Liver (tissue), 9 donors: ENCODE data around the gene RNF38. TPM values are rescaled to one million over a fixed set of nuclear protein-coding genes. Genes with fewer than 3 reads are reported as not detected.

Experiments used
- DNase-seq: peaks from one replicate; pipeline ENCODE4 v3.0.0-alpha.2; 2017; ENCODE audit warnings: low spot score
- H3K27ac ChIP-seq, 2 donors: one replicate each; pipeline ENCODE4 v1.7.0; 2013; ENCODE audit warnings: inconsistent platforms in 2 of 2, low read length in 2 of 2, control low read depth in 1 of 2, low read depth in 1 of 2, mild to moderate bottlenecking in 1 of 2
- H3K27me3 ChIP-seq, 4 donors: one replicate each; pipeline versions ENCODE4 v1.6.1 to v1.7.0; 2013; ENCODE audit warnings: low read length in 3 of 4, inconsistent platforms in 1 of 4, mild to moderate bottlenecking in 1 of 4, moderate library complexity in 1 of 4; ENCODE audit not compliant: control insufficient read depth in 4 of 4, insufficient read depth in 4 of 4
- H3K36me3 ChIP-seq, 4 donors: one replicate each; pipeline versions ENCODE4 v1.6.1 to v1.7.0; 2013; ENCODE audit warnings: low read length in 3 of 4, mild to moderate bottlenecking in 3 of 4, low read depth in 1 of 4, moderate library complexity in 1 of 4; ENCODE audit not compliant: control insufficient read depth in 4 of 4, insufficient read depth in 3 of 4
- H3K4me1 ChIP-seq, 4 donors: one replicate each; pipeline versions ENCODE4 v1.6.1 to v1.7.0; 2013; ENCODE audit warnings: low read length in 3 of 4, mild to moderate bottlenecking in 3 of 4, moderate library complexity in 1 of 4; ENCODE audit not compliant: control insufficient read depth in 4 of 4, insufficient read depth in 4 of 4
- H3K4me3 ChIP-seq, 3 donors: one replicate each; pipeline versions ENCODE4 v1.6.1 to v1.7.0; 2013; ENCODE audit warnings: low read length in 3 of 3, control low read depth in 1 of 3, low read depth in 1 of 3, mild to moderate bottlenecking in 1 of 3
- H3K9ac ChIP-seq, 2 donors: one replicate each; pipeline ENCODE4 v1.7.0; 2013; ENCODE audit warnings: low read length in 2 of 2, mild to moderate bottlenecking in 2 of 2, moderate library complexity in 2 of 2, control low read depth in 1 of 2, low read depth in 1 of 2
- H3K9me3 ChIP-seq, 4 donors: one replicate each; pipeline versions ENCODE4 v1.6.1 to v1.7.0; 2013; ENCODE audit warnings: low read length in 3 of 4; ENCODE audit not compliant: control insufficient read depth in 4 of 4
- ATF3 ChIP-seq: IDR thresholded peaks from 2 replicates; pipeline ENCODE4 v1.6.1; 2016; ENCODE audit warnings: antibody characterized with exemption
- CTCF ChIP-seq: fragments of 150-350 bp; IDR thresholded peaks from 2 replicates; pipeline ENCODE4 v1.5.1; 2017; ENCODE audit warnings: improper control_type of control experiment, low read depth, low read length; ENCODE audit not compliant: missing input control
- EGR1 ChIP-seq, 2 donors: IDR thresholded peaks; 2 replicates each; pipeline ENCODE4 v1.6.1; 2016 to 2018; ENCODE audit warnings: antibody characterized with exemption in 2 of 2, low read depth in 2 of 2
- FOXA1 ChIP-seq: IDR thresholded peaks from 2 replicates; pipeline ENCODE4 v1.6.1; 2016; ENCODE audit warnings: antibody characterized with exemption
- FOXA2 ChIP-seq: IDR thresholded peaks from 2 replicates; pipeline ENCODE4 v1.6.1; 2016; ENCODE audit warnings: antibody characterized with exemption
- GABPA ChIP-seq, 2 donors: IDR thresholded peaks in 1 of 2; conservative IDR thresholded peaks in 1 of 2; 2 replicates each; pipeline ENCODE4 v1.6.1; 2016; ENCODE audit warnings: antibody characterized with exemption in 2 of 2, mild to moderate bottlenecking in 1 of 2, moderate library complexity in 1 of 2
- HNF4A ChIP-seq, 2 donors: conservative IDR thresholded peaks; 2 replicates each; pipeline ENCODE4 v1.6.1; 2016; ENCODE audit warnings: antibody characterized with exemption in 2 of 2, mild to moderate bottlenecking in 2 of 2
- HNF4G ChIP-seq: IDR thresholded peaks from 2 replicates; pipeline ENCODE4 v1.6.1; 2016; ENCODE audit warnings: antibody characterized with exemption
- JUND ChIP-seq, 2 donors: IDR thresholded peaks; 2 replicates each; pipeline ENCODE4 v1.6.1; 2016; ENCODE audit warnings: antibody characterized with exemption in 2 of 2
- MAX ChIP-seq: IDR thresholded peaks from 2 replicates; pipeline ENCODE4 v1.6.1; 2016; ENCODE audit warnings: antibody characterized with exemption
- NR2F2 ChIP-seq: IDR thresholded peaks from 2 replicates; pipeline ENCODE4 v1.6.1; 2016; ENCODE audit warnings: antibody characterized with exemption
- RAD21 ChIP-seq, 2 donors: IDR thresholded peaks; 2 replicates each; pipeline ENCODE4 v1.6.1; 2016; ENCODE audit warnings: antibody characterized with exemption in 2 of 2, mild to moderate bottlenecking in 2 of 2
- REST ChIP-seq: IDR thresholded peaks from 2 replicates; pipeline ENCODE4 v1.6.1; 2016; ENCODE audit warnings: antibody characterized with exemption, mild to moderate bottlenecking
- RXRA ChIP-seq, 2 donors: IDR thresholded peaks; 2 replicates each; pipeline ENCODE4 v1.6.1; 2017 to 2018; ENCODE audit warnings: antibody characterized with exemption in 2 of 2, mild to moderate bottlenecking in 1 of 2
- SP1 ChIP-seq: IDR thresholded peaks from 2 replicates; pipeline ENCODE4 v1.6.1; 2018; ENCODE audit warnings: antibody characterized with exemption, mild to moderate bottlenecking
- TAF1 ChIP-seq: conservative IDR thresholded peaks from 2 replicates; pipeline ENCODE4 v1.6.1; 2016; ENCODE audit warnings: antibody characterized with exemption, mild to moderate bottlenecking
- YY1 ChIP-seq: IDR thresholded peaks from 2 replicates; pipeline ENCODE4 v1.6.1; 2016; ENCODE audit warnings: antibody characterized with exemption, mild to moderate bottlenecking
- ZBTB33 ChIP-seq: IDR thresholded peaks from 2 replicates; pipeline ENCODE4 v1.6.1; 2016; ENCODE audit warnings: antibody characterized with exemption
- WGBS: extraction: QIAGEN DNeasy Blood & Tissue Kit; methylation state at CpG from one replicate; pipeline ENCODE4 v1.1.7; 2013; 5-methylcytosine and 5-hydroxymethylcytosine counted together
- polyA plus RNA-seq, 2 donors: library from polyadenylated mRNA; stranded (reverse) in 1 of 2; unstranded in 1 of 2; fragments of 200-250 nt in 1 of 2; fragments of >200 nt in 1 of 2; fragmentation: Nextera tagmentation in 1 of 2; extraction: Ambion mirVana in 1 of 2; gene quantifications; one replicate each; pipeline versions ENCODE4 v1.2.1 to v1.2.3, GENCODE V29; 2013 to 2015
- total RNA-seq, 2 donors: library from RNA; depleted of rRNA; stranded (reverse); fragments of >200 nt; gene quantifications; one replicate each; pipeline ENCODE4 v1.2.3, GENCODE V29; 2014
- donor health status: healthy.
- donor health status: healthy.
- donor health status: healthy.
- donor health status: healthy.
- donor health status: healthy.

Gene RNF38
- total and polyA plus RNA-seq, 4 donors = 3.4 to 16.4 (median 6.9) TPM

- H3K4me3 ChIP-seq = no peak overlapping the region
- H3K36me3 ChIP-seq = peaks cover 0 to 2% (median under 1%) of the 10 kb centered on the region in 4 donors
- H3K27ac ChIP-seq = no peak overlapping the region
- H3K27me3 ChIP-seq = no peaks in the 10 kb centered on the region
- TF ChIP-seq YY1 = no peak
- no peak for TF ChIP-seq SP1
- TF ChIP-seq MAX = no peak
- TF ChIP-seq NR2F2 = no peak
- TF ChIP-seq GABPA (IDR thresholded peaks at IDR 0.05 in 1 of 2, conservative IDR thresholded peaks at IDR 0.05 in 1 of 2) = no peak
- TF ChIP-seq JUND (IDR thresholded peaks at IDR 0.05) = no peak
- TF ChIP-seq HNF4G = no peak
- TF ChIP-seq ZBTB33 = no peak
- WGBS = 95% methylated on average over 4 of the region's 4 CpGs
- H3K9me3 ChIP-seq = no peaks in the 10 kb centered on the region
- no peak overlapping the region for H3K9ac ChIP-seq
- peaks cover 0 to 2% (median 0%) of the 10 kb centered on the region in 4 donors for H3K4me1 ChIP-seq
- no peak for DNase-seq
Measured at GRCh38 chr9:36431078-36431477, 31.0 kb upstream of the RNF38 start.

GRCh38 chr9:36426945-36427344 lies 26.9 kb upstream of the RNF38 start:
- no peak for DNase-seq
- H3K27me3 ChIP-seq = no peaks in the 10 kb centered on the region
- no peak overlapping the region for H3K27ac ChIP-seq
- TF ChIP-seq FOXA2 (no peak), SP1 (no peak)
- peaks cover 0 to 2% (median 0%) of the 10 kb centered on the region in 4 donors for H3K36me3 ChIP-seq
- H3K9me3 ChIP-seq = no peaks in the 10 kb centered on the region
- H3K4me1 ChIP-seq = peaks cover 2 to 9% (median 4%) of the 10 kb centered on the region in 4 donors
- H3K9ac ChIP-seq = no peak overlapping the region
- no peak overlapping the region for H3K4me3 ChIP-seq

GRCh38 chr9:36426348-36426747 lies 26.3 kb upstream of the RNF38 start:
- Histone ChIP-seq H3K4me1 (peaks cover 2 to 9% (median 4%) of the 10 kb centered on the region in 4 donors), H3K9ac (no peak overlapping the region), H3K27me3 (no peaks in the 10 kb centered on the region), H3K27ac (no peak overlapping the region), H3K36me3 (peaks cover 0 to 2% (median 0%) of the 10 kb centered on the region in 4 donors), H3K9me3 (no peaks in the 10 kb centered on the region), H3K4me3 (no peak overlapping the region)
- no peak for TF ChIP-seq HNF4A (conservative IDR thresholded peaks at IDR 0.05)
- no peak for TF ChIP-seq HNF4G
- no peak for TF ChIP-seq RAD21 (IDR thresholded peaks at IDR 0.05)
- TF ChIP-seq JUND (IDR thresholded peaks at IDR 0.05) = no peak
- TF ChIP-seq YY1 = no peak
- no peak for TF ChIP-seq FOXA1
- TF ChIP-seq RXRA (IDR thresholded peaks at IDR 0.05) = no peak
- TF ChIP-seq CTCF = no peak
- no peak for TF ChIP-seq EGR1 (IDR thresholded peaks at IDR 0.05; ENCODE audit: low read depth in 2 of 2)
- no peak for TF ChIP-seq NR2F2
- TF ChIP-seq MAX = no peak
- TF ChIP-seq FOXA2 = no peak
- TF ChIP-seq GABPA (IDR thresholded peaks at IDR 0.05 in 1 of 2, conservative IDR thresholded peaks at IDR 0.05 in 1 of 2) = no peak
- TF ChIP-seq TAF1 = no peak
- no peak for TF ChIP-seq ATF3
- TF ChIP-seq ZBTB33 = no peak
- TF ChIP-seq REST = no peak
- WGBS = 88% methylated on average over 5 of the region's 5 CpGs
- DNase-seq = no peak
